GM23338 (cell line): ENCODE measurements around the gene TLE2. TPM values are rescaled to one million over a fixed set of nuclear protein-coding genes. Genes with fewer than 3 reads are reported as not detected.

Experiments used
- ATAC-seq: fragments of 200-7000 bp; cut with Tn5 transposase; 3 replicates; pipeline ENCODE4 v1.9.1; 2020
- DNase-seq: peaks from one replicate; pipeline ENCODE4 v3.0.0-alpha.2; 2015; ENCODE audit warnings: low spot score
- H2AFZ ChIP-seq: fragments of 200-600 bp; sonication (generic); 2 replicates; pipeline ENCODE4 v1.8.0; 2016; ENCODE audit warnings: antibody characterized with exemption, mild to moderate bottlenecking, moderate library complexity
- H3F3A ChIP-seq: fragments of 200-600 bp; sonication (generic); replicated peaks from 2 replicates; pipeline ENCODE4 v1.8.0; 2017; ENCODE audit warnings: antibody characterized with exemption, mixed run types, low read depth
- H3K27ac ChIP-seq: fragments of 200-600 bp; sonication (generic); 2 replicates; pipeline ENCODE4 v1.6.1; 2016; ENCODE audit warnings: low read depth
- H3K27me3 ChIP-seq: fragments of 200-600 bp; sonication (generic); 2 replicates; pipeline ENCODE4 v1.8.0; 2016; ENCODE audit warnings: mild to moderate bottlenecking, mixed run types, moderate library complexity; ENCODE audit not compliant: insufficient read depth
- H3K36me3 ChIP-seq: fragments of 200-600 bp; sonication (generic); 2 replicates; pipeline ENCODE4 v1.8.0; 2016; ENCODE audit warnings: mild to moderate bottlenecking; ENCODE audit not compliant: insufficient read depth
- H3K4me1 ChIP-seq: fragments of 200-600 bp; sonication (generic); 2 replicates; pipeline ENCODE4 v1.8.0; 2016; ENCODE audit warnings: mild to moderate bottlenecking, moderate library complexity; ENCODE audit not compliant: insufficient read depth
- H3K4me2 ChIP-seq: fragments of 200-600 bp; sonication (generic); 2 replicates; pipeline ENCODE4 v1.7.1; 2017; ENCODE audit warnings: mixed run types
- H3K4me3 ChIP-seq: fragments of 200-600 bp; sonication (generic); 2 replicates; pipeline ENCODE4 v1.6.1; 2016; ENCODE audit warnings: mixed run types
- H3K79me2 ChIP-seq: fragments of 200-600 bp; sonication (generic); replicated peaks from 2 replicates; pipeline ENCODE4 v1.8.0; 2017; ENCODE audit warnings: mild to moderate bottlenecking; ENCODE audit not compliant: insufficient read depth
- H3K9me2 ChIP-seq: fragments of 200-600 bp; sonication (generic); 2 replicates; pipeline ENCODE4 v1.8.0; 2017; ENCODE audit not compliant: insufficient read depth
- H4K20me1 ChIP-seq: fragments of 200-600 bp; sonication (generic); replicated peaks from 2 replicates; pipeline ENCODE4 v1.8.0; 2017; ENCODE audit warnings: mild to moderate bottlenecking; ENCODE audit not compliant: insufficient read depth
- H3K27ac Mint-ChIP-seq: 2 replicates; pipeline ENCODE4 v1.8.0; 2020; ENCODE audit warnings: inconsistent platforms, mild to moderate bottlenecking, moderate library complexity, mixed read lengths
- H3K27me3 Mint-ChIP-seq: 3 replicates; pipeline ENCODE4 v1.8.0; 2022; ENCODE audit warnings: low read depth, mild to moderate bottlenecking, moderate library complexity, mixed read lengths, inconsistent platforms; ENCODE audit not compliant: insufficient read depth, poor library complexity
- H3K36me3 Mint-ChIP-seq: 3 replicates; pipeline ENCODE4 v1.8.0; 2021; ENCODE audit warnings: low read depth, mild to moderate bottlenecking, inconsistent platforms, moderate library complexity, mixed read lengths
- H3K4me1 Mint-ChIP-seq: 3 replicates; pipeline ENCODE4 v1.8.0; 2020; ENCODE audit warnings: mild to moderate bottlenecking, inconsistent platforms, mixed read lengths
- H3K4me3 Mint-ChIP-seq: 3 replicates; pipeline ENCODE4 v1.8.0; 2021; ENCODE audit warnings: moderate library complexity, mild to moderate bottlenecking, inconsistent platforms, mixed read lengths
- H3K9me3 Mint-ChIP-seq: 3 replicates; pipeline ENCODE4 v1.8.0; 2020; ENCODE audit warnings: moderate library complexity, mild to moderate bottlenecking, inconsistent platforms, mixed read lengths
- CTCF ChIP-seq, 2 experiments: fragments of 200-600 bp in 1 of 2; sonication (generic) in 1 of 2; conservative IDR thresholded peaks; 2 replicates each; pipeline versions ENCODE4 v1.5.1 to v1.6.1; 2016 to 2017; ENCODE audit warnings: antibody characterized with exemption in 2 of 2, low read depth in 2 of 2, mild to moderate bottlenecking in 2 of 2, moderate library complexity in 1 of 2
- ETS1 ChIP-seq: IDR thresholded peaks from 2 replicates; pipeline ENCODE4 v1.6.1; 2016; ENCODE audit warnings: antibody characterized with exemption
- POLR2AphosphoS5 ChIP-seq: IDR thresholded peaks from 2 replicates; pipeline ENCODE4 v1.6.1; 2016; ENCODE audit warnings: antibody characterized with exemption, low read depth
- ZNF331 ChIP-seq: fragments of 250-450 bp; sonication (Bioruptor Pico); IDR thresholded peaks from 2 replicates; pipeline ENCODE4 v1.5.0; 2020; ENCODE audit warnings: low read depth, mild to moderate bottlenecking, moderate library complexity
- polyA plus RNA-seq: library from polyadenylated mRNA; unstranded; fragments of >200 nt; fragmentation: Nextera tagmentation; extraction: Ambion mirVana; gene quantifications from 2 replicates; pipeline ENCODE4 v1.2.1, GENCODE V29; 2016
- total RNA-seq: library from RNA; depleted of rRNA; stranded (reverse); fragments of >200 nt; shearing (Covaris generic); gene quantifications from 2 replicates; pipeline ENCODE4 v1.2.3, GENCODE V29; 2014

TLE2 gene
- total and polyA plus RNA-seq, 2 experiments from 2014 or later, result 5.2 to 22.8 TPM

DNA sequence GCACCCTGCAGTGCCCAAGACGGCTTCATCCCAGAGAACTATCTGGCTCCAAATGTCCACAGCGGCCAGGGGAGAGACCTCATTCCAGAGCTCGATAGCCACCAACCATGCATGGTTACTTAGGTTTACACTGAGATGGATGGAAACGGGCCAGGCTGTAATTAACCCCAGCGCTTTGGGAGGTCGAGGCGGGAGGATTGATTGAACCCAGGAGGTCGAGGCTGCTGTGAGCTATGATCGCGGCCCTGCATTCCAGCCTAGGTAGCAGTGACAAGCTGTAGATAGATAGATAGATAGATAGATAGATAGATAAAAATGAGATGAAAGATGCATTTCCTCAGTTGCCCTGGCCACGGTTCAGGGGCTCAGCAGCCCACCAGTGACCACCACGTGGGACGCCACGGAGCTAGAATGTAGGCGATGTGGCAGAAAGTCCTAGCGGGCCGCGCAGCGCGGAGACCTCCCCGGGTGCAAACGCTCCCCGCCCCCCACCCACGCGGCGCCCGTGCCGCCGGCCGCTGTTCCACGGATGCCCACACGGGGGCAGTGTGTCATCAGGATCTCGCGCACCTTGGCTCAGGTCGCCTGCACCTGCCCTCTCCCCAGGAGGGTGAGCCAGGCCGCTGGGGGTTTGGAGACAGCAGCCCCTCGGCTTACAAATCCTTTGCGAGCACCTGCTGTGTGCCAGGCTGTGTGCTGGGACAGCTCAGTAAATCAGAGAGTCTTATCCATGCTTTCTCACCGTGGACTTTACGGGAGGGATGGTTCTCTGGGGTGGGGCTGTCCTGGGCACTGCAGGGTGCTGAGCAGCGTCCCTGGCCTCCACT is 46.7 kb upstream of the TLE2 start:
- TF ChIP-seq CTCF (conservative IDR thresholded peaks at IDR 0.05; ENCODE audit: low read depth in 2 of 2) (peak; percentile 76 to 94), ZNF331 (CRISPR knock-in tag) (no peak), ETS1 (0 out of 2 replicates have a peak, but pooled peaks have one; percentile 9), POLR2AphosphoS5 (no peak)
- no peak overlapping the region for H3K27ac Mint-ChIP-seq

DNA sequence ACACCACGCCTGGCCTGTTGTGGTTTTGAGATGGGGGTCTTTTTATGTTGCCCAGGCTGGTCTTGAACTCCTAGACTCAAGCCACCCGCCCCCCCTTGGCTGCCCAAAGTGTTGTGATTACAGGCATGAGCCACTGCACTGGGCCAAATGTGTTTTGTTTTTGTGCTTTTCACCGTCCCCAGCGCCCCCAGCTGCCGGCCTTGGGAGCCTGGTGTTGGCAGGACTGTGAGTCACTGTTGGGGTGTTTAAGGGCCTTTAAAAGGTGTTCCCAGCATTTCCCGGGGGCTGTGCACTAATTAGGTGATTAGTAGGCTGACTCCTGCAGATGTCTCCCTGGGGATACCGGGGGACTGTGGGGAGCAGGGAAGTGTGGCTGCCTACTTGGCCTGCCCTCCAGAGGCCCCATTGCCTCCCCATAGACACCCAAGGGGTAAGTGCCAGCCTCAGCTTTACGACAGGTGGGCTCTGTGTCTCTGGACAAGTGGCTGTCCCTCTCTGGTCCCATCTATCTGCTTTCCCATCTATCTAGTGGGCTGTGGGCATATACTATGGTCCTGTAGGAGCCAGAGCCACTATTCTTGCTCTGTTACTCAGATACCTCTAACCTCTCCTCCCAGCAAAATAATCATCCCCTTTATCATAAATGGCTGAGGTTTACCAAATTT is 45.0 kb upstream of the TLE2 start:
- DNase-seq, result peak; percentile 46
- ATAC-seq, result peak; percentile 29
- H3K4me3 Mint-ChIP-seq, result no peak overlapping the region
- no peak overlapping the region for H3K27ac ChIP-seq
- no peaks in the 10 kb centered on the region for H3K79me2 ChIP-seq
- no peak overlapping the region for H3K4me3 ChIP-seq
- no peaks in the 10 kb centered on the region for H3K27me3 ChIP-seq
- peaks cover 3% of the 10 kb centered on the region; the same call in 1 of the 2 replicates for H3K4me1 ChIP-seq
- TF ChIP-seq CTCF (conservative IDR thresholded peaks at IDR 0.05; ENCODE audit: low read depth in 2 of 2), result peak; percentile 28 to 67; a peak in 2 of 4 replicates
- no peak for TF ChIP-seq ZNF331 (CRISPR knock-in tag)
- no peaks in the 10 kb centered on the region for H3K9me2 ChIP-seq
- no peaks in the 10 kb centered on the region for H3K9me3 Mint-ChIP-seq
- H2AFZ ChIP-seq, result no peak overlapping the region
- no peaks in the 10 kb centered on the region for H3K36me3 ChIP-seq
- no peak overlapping the region for H3K27ac Mint-ChIP-seq
- H4K20me1 ChIP-seq, result no peaks in the 10 kb centered on the region
- H3F3A ChIP-seq, result no peaks in the 10 kb centered on the region
- no peaks in the 10 kb centered on the region for H3K36me3 Mint-ChIP-seq
- H3K4me1 Mint-ChIP-seq, result 0 out of 3 replicates have a peak, but pooled peaks cover 3% of the 10 kb centered on the region
- peaks cover 14% of the 10 kb centered on the region for H3K27me3 Mint-ChIP-seq
- no peak overlapping the region for H3K4me2 ChIP-seq

More for the DNA sequence above, 46.7 kb upstream of the TLE2 start:
- H3K36me3 ChIP-seq, result no peaks in the 10 kb centered on the region
- peaks cover 3% of the 10 kb centered on the region; the same call in 1 of the 2 replicates for H3K4me1 ChIP-seq
- H3K79me2 ChIP-seq, result no peaks in the 10 kb centered on the region
- H3K27me3 ChIP-seq, result no peaks in the 10 kb centered on the region
- Mint-ChIP-seq H3K4me3 (no peak overlapping the region), H3K27me3 (peaks cover 14% of the 10 kb centered on the region), H3K4me1 (0 out of 3 replicates have a peak, but pooled peaks cover 3% of the 10 kb centered on the region), H3K9me3 (no peaks in the 10 kb centered on the region), H3K36me3 (no peaks in the 10 kb centered on the region)
- H3K9me2 ChIP-seq, result no peaks in the 10 kb centered on the region
- DNase-seq (peak; percentile 75), ATAC-seq (peak; percentile 90)
- peak overlapping the region; percentile 37; the same call in 1 of the 2 replicates for H3K4me3 ChIP-seq
- no peak overlapping the region for H3K27ac ChIP-seq
- no peak overlapping the region for H2AFZ ChIP-seq
- no peaks in the 10 kb centered on the region for H3F3A ChIP-seq
- peak overlapping the region; percentile 68 for H3K4me2 ChIP-seq
- no peaks in the 10 kb centered on the region for H4K20me1 ChIP-seq
